ENCODE measurements around the gene GRK4. TPM values are rescaled to one million over a fixed set of nuclear protein-coding genes. Genes with fewer than 3 reads are reported as not detected.

GRK4 gene
- total and polyA plus RNA-seq, 2 of the 8 experiments (the other 6 are each of a cell fraction or from before 2014, with no cell fraction given): 0.77 to 1.8 TPM

GRCh38 chr4:2942532-2943363 lies 20.6 kb upstream of the GRK4 start:
- no peak overlapping the region for H4K8ac ChIP-seq (ENCODE audit: extremely low read depth, insufficient read depth, low read length)
- H3K79me1 ChIP-seq (ENCODE audit: low read depth, low read length): peaks cover 3% of the 10 kb centered on the region; the same call in 1 of the 2 replicates
- peaks cover 11 to 22% of the 10 kb centered on the region in 2 experiments for H4K20me1 ChIP-seq (replicated peaks in 1 of 2; ENCODE audit: control insufficient read depth in 1 of 2, insufficient read depth in 2 of 2, low read length in 2 of 2)
- H3K27ac ChIP-seq (ENCODE audit: low read depth, low read length): no peak overlapping the region
- H3K9ac ChIP-seq (replicated peaks in 1 of 4; ENCODE audit: extremely low read depth in 1 of 4, low read depth in 3 of 4, low read length in 3 of 4): no peak overlapping the region
- no peak overlapping the region for H3K14ac ChIP-seq (ENCODE audit: insufficient read length)
- FAIRE-seq: no peak
- no peak overlapping the region for H3K18ac ChIP-seq (ENCODE audit: extremely low read depth, low read length)
- peaks cover 56 to 86% (median 81%) of the 10 kb centered on the region in 4 experiments for H3K36me3 ChIP-seq (ENCODE audit: control insufficient read depth in 2 of 4, insufficient read depth in 4 of 4, low read length in 3 of 4)
- no peaks in the 10 kb centered on the region for H3K27me3 ChIP-seq (replicated peaks in 1 of 4; ENCODE audit: control insufficient read depth in 3 of 4, extremely low read depth in 1 of 4, insufficient read depth in 3 of 4, low read length in 3 of 4)
- H3K4me1 ChIP-seq (replicated peaks in 1 of 4; ENCODE audit: control insufficient read depth in 3 of 4, insufficient read depth in 4 of 4, low read length in 3 of 4): no peaks in the 10 kb centered on the region
- POLR2A ChIA-PET (ENCODE audit: partially characterized antibody): interaction anchor here (0.9 to 3.3 kb wide), 4 partner anchors 7 to 270 kb away, joined by 3 to 19 read pairs (median 6); no protein-coding TSS in a partner anchor
- H3K23ac ChIP-seq (ENCODE audit: insufficient read length): no peak overlapping the region
- CTCF ChIA-PET (ENCODE audit: partially characterized antibody): interaction anchor here (0.9 to 1.0 kb wide), 3 partner anchors 12 to 32 kb away, joined by 3 to 4 read pairs (median 3); no protein-coding TSS in a partner anchor
- no peak overlapping the region for H2BK15ac ChIP-seq (ENCODE audit: low read length)
- no peak overlapping the region for H2BK12ac ChIP-seq (ENCODE audit: low read depth, low read length)
- H2BK5ac ChIP-seq (ENCODE audit: low read depth, low read length): no peak overlapping the region
- H2AFZ ChIP-seq (ENCODE audit: low read length): no peak overlapping the region
- H2AK5ac ChIP-seq (ENCODE audit: low read depth, low read length): no peak overlapping the region
- H3K9me3 ChIP-seq (ENCODE audit: insufficient read depth in 2 of 2, low read depth in 1 of 2, low read length in 1 of 2): no peaks in the 10 kb centered on the region; a peak in 1 of 4 replicates
- H3K79me2 ChIP-seq (ENCODE audit: control insufficient read depth in 1 of 2, insufficient read depth in 2 of 2, low read length in 2 of 2): no peaks in the 10 kb centered on the region
- no peak overlapping the region for H3K4me3 ChIP-seq (ENCODE audit: extremely low read depth in 1 of 4, insufficient read depth in 2 of 4, low read depth in 3 of 4, low read length in 4 of 4)
- no peak for DNase-seq (ENCODE audit: low read depth in 1 of 2, low spot score in 2 of 2)
- no peak overlapping the region for H2BK120ac ChIP-seq (replicated peaks; ENCODE audit: low read depth, low read length)
- H4K5ac ChIP-seq (ENCODE audit: insufficient read length, low read depth, low read length): no peak overlapping the region
- no peak overlapping the region for H2BK20ac ChIP-seq (ENCODE audit: low read length)
- no peaks in the 10 kb centered on the region for H3K23me2 ChIP-seq (ENCODE audit: low read depth, low read length)
- WGBS, 2 experiments (ENCODE audit: extremely low coverage in 1 of 2, insufficient coverage in 1 of 2, insufficient read length in 1 of 2, insufficient replicate concordance in 2 of 2, low coverage in 1 of 2, low lambda C conversion rate in 2 of 2, missing lambda C conversion rate in 1 of 2): 89% methylated on average over 27 of the region's 31 CpGs; no CpG with 5 or more reads in 1 of the 2 experiments
- no peak overlapping the region for H4K91ac ChIP-seq (replicated peaks; ENCODE audit: insufficient read length, low read length)
- no peak overlapping the region for H3K4ac ChIP-seq (replicated peaks; ENCODE audit: insufficient read length, low read depth, low read length)
- H3K4me2 ChIP-seq (ENCODE audit: insufficient read depth in 1 of 2, low read depth in 2 of 2, low read length in 2 of 2): no peak overlapping the region
- no peak overlapping the region for H3K56ac ChIP-seq (replicated peaks; ENCODE audit: insufficient read length, low read depth, low read length)
- TF ChIP-seq SIN3A (conservative IDR thresholded peaks at IDR 0.05 in 1 of 2, IDR thresholded peaks at IDR 0.05 in 1 of 2; ENCODE audit: low read depth in 1 of 2, low read length in 2 of 2) (no peak), CREB1 (IDR thresholded peaks at IDR 0.05) (no peak), POLR2AphosphoS5 (IDR thresholded peaks at IDR 0.05; ENCODE audit: low read depth, low read length) (peak; percentile 16; the same call in 1 of the 2 replicates), RBBP5 (IDR thresholded peaks at IDR 0.05; ENCODE audit: borderline replicate concordance, low read depth, low read length) (no peak)
